HG02763 (cell line): ENCODE results near the gene MRPS23.

ENCODE experiments used
- ATAC-seq: cut with Tn5 transposase; IDR thresholded peaks from one replicate; pipeline ENCODE4 v1.9.1; 2021; ENCODE audit warnings: mild to moderate bottlenecking, moderate library complexity; ENCODE audit not compliant: unreplicated experiment

MRPS23 gene

DNA sequence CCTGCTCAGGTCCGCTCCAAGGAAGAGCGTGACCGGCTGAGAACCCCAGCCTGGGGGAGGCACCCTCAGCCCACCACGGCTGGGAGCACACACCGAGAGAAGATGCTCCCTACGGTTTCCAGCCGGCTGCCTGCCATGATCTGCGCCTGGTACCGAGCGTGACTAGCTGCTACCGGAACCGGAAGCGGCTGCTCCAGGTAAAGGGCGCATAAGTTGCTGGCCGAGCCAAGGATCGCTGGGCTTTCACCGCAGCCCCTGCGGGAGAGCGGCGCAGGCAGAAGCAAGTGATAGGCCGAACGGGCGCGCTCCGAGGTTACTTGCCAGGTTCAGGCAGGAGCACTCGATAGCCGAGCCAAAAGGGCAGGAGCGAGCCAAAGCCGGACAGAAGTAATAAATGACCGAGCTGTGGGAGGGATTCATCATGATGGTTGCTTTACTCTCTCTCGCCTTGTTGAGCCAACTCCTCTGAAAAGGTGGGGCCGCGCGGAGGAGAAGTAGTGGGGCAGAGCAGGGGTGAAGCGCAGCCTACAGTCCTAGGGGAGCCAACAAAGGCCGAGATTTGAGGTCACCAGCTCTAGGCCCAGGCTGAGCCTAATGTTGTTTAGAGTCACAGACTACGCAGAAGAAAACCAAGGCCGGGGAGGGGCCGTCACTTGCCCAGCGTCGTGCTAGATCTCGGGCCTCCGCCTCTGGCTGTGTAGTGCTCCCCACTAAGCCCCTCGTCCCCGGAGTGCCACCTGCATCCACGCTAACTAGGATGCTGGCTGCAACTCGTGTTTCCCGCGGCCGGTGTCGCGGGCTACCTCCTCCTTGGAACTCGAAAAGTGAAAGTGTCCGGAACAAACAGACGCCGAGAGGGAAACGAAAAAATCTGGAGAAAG, at the start of gene MRPS23:
TSS of gene MRPS23 (minus strand) at position 171 of the 881 bp plus-strand sequence. CDS start at position 137, 34 bp downstream.
- ATAC-seq: peak; percentile 93

DNA sequence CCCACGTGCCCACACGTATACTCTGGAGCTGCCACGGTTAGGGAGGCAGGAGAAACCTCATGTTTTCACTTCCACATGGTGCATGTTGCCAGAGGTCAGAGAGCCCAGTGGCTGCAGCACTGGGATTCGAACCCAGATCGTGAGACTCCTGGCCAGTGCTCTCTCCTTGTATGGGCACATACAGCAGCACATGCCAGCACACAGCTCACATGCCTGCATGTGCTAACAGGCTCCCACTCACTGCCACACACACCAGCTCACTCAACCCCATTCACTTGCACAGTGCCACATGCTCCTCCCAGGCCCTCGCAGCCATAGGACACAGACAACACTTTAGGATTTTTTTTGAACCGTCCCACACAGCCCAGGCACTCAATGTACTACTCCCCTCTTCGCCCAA, 49.5 kb upstream of the MRPS23 start:
- no peak for ATAC-seq

DNA sequence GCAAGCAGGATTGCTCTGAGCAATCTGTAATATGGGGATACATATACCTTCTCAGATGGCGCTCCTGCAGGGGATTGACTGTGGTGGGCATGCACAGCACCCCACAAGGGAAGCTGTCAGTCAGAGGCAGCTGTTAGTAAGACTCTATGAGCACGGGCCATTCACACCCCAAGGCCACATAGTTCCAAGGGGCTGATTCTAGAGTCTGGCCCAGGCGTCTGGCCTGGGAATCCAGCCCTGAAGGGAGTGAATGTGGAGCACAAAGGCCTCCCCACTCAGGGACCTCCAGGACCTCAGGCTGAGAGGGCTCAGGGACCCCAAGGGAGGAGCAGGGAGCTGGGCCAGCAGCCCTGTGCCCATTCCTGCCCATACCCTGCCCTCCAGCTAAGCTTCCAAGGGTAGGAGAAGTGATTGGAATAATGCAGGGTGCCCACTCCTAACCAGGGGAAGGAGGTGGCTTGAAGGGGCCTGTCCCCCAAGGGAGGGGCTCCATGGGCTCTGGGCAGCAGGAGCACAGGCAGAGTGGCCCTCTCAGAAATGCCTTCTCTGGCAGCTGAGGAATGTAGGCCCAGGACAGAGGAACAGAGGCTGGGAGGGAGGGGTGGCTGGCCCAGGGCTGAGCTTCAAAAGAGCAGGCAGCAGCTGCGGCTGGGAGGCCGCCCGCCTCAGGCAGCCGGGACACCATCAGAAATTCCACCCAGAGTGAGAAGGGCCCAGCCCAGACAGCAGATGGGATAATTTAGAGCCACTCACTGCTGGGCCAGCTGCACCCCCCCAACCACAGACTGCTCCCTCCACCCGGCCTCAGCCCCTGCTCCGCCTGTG, 48.9 kb upstream of the MRPS23 start:
- no peak for ATAC-seq

DNA sequence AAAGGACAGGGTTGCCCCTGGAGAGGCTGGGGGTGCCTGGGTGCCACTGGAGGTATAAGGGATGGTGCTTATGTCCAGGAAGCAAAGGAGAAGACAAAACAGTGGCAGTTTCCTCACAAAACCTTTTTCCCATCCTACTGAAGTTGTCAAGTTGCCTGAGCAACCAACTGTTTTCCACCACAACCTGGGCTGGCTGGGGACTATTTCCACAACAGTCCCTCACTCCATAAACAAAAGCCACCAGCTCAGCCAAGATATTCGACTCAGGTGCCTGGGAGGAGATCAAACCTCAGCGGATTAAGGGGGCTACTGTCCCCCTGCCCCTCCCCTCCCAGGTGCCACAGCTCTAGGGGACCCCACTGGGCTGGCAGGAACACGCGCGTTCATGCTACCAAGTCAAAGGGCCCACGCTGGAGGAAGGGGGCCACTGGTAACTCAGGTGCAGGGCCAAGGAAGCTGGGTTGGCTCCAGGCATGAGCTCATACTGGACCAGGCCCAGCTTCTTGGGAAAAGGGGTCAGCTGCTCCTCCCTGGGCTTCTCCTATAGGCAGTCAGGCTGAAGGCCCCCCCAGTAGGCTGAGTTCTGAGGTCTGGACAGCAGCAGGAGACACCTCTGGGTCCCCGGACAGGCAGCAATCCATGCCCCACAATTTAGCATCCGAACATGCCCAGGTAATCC, 45.7 kb upstream of the MRPS23 start:
- ATAC-seq: no peak

DNA sequence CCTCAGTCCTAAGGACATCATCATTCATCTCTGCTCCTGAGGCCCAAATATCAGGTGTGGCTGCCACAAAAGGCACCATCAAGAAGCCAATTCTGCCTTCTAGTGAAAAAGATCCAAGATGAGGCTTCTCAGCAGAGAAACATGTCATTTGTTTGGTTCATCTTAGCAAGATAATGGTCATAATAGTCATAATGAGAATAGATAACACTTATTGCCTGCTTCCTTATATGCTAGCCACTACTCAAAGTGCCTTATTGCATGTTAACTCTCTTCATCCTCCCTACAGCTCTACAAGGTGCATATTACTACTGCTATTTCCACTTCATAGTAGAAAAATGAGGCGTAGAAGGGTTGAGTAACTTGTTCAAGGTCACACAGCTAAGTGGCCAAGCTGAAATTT, 45.0 kb upstream of the MRPS23 start:
- ATAC-seq: no peak

DNA sequence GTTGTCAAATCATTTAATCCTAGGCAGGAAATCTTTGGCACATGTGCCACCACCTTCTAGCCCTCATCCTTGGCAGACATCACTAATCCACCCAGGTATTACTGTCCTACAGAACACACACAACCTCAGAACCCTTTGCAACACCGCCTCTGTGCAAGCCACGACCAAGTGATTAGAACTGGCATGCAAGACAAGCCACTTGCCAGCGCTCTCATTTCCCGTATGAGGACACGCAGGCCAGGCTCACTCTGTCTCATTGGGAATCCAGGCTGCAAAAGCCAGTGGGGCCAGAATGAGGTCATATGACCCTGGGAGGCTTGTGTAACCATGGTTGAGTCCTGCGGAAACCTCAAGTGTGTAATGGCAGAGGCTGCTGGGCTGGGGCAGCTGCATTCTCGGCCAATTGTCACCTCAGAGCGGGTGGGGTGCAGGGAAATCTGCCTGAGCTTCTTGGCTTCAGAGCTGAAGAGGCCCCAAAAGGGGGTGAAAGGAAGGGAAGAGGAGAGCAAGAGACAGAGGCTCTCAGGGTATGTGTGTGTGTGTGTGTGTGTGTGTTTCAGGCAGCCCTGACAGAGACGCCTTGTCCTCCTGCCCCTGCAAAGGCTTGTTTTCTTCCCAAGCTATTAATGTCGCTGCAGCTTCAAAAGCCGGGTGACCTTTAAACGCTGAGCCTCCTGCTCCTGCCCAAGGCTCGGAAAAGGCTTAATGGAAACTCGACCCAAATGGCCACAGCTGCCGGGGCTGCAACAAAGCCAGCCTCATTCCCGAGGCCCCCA, 43.2 kb upstream of the MRPS23 start:
- no peak for ATAC-seq

DNA sequence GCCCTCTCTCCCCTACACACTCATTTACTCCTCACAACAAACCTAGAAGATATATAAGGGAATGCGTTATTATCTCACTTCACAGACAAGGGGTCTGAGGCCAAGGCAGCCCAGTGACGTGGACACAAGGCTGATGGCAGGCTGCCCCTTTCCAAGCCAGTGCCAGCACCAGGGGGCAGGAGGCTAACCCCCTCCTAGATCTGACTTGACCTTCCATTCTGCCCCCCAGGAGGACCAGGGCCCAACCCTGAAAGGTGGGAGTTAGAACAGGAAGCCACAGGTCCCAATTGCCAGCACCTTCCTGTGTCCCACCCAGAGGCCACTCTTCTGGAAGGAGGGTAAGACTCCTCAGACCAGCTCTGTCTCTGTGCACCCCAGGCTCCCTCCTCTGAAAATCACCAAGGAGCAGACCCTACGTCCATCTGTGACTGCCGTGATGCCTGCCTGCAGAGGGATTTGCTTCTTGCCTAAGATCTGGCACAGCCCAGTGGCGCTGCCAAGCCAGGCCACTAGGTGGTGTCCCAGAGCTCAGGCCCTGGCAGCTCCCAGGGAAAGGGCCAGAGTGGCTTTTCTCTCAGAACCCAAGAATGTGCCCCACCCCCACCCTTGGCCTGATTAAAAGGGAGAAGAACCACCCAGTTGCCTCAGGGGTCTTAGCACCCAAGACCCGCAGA, 42.4 kb upstream of the MRPS23 start:
- no peak for ATAC-seq

DNA sequence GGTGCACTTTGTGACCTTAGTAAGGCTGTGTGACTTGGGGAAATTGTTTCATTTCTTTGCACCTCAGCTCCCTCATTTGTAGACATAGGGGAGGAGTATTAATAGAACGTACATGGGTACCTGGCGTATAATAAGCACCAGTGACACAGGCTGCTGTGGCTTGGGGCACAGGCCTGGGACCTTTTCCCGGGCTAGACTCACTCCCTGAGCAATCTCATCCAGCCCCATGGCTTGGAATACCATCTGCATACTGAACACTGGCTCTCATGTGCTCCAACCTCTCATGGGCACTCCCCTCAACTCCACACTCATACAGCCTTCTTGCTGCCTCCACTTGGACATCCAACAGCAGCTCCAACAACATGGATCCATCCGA, 41.0 kb upstream of the MRPS23 start:
- no peak for ATAC-seq

DNA sequence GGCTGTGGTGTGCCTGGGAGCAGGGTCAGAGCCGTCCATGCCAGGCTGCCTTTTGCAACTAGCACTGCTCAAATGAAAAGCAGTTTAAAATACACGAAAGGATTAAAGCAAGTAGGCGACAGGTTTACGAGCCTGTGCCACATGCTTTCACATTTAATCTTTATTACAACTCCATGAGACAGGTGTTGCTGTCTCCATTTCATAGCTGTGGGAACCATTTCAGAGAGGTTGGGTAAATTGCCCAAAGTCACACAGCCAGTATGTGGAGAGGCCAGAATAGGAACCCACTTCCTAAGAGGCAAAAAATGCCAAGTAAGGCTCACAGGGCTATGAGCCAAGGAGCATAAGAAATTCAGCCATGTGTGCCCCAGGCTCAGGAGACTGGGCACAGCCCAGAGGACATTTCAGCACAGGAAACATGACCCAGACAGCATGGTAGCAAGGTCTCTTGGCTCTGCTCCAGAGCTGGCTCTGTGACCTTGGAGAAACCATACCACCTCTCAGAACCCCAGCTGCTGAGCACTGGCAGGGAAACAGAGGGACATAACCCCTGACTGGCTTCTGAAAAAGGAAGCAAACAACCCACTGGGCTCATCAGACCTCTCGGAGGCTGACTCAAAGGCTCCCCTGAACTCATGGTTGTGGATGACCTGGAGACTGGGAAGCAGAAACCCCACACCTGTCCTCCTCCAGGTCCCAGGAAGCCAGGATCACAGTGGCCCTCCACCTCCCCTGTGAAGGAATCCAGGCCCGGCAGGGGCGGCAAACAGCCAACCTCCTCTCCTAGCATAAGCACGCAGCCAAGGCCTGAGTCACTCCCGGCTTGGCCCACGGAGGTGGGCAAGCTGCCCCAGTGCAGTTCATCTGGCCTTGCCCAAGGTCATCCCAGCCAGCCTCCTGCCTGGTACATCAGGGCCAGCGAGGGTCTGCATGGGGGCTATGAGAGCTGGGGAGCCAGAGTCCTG, 40.3 kb upstream of the MRPS23 start:
- no peak for ATAC-seq

DNA sequence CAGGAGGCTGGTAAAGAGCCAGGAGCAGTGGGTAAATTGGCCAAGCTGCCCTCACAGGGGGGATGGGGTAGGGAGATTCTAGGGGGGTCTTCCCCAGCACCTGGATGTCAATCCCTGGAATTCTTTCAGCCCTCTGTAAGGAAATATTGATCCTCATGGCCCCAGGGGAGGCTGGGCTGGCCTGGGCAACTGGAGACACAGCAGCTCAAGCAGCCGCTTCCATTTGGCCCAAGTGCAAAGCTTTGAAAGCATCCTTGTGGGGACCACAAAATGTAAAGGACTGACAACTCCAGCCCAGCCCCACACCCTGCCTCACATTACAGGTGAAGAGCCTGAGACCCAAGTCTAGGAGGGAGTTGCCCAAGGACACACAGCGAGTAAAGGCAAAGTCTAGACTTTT, 39.4 kb upstream of the MRPS23 start:
- ATAC-seq: no peak

DNA sequence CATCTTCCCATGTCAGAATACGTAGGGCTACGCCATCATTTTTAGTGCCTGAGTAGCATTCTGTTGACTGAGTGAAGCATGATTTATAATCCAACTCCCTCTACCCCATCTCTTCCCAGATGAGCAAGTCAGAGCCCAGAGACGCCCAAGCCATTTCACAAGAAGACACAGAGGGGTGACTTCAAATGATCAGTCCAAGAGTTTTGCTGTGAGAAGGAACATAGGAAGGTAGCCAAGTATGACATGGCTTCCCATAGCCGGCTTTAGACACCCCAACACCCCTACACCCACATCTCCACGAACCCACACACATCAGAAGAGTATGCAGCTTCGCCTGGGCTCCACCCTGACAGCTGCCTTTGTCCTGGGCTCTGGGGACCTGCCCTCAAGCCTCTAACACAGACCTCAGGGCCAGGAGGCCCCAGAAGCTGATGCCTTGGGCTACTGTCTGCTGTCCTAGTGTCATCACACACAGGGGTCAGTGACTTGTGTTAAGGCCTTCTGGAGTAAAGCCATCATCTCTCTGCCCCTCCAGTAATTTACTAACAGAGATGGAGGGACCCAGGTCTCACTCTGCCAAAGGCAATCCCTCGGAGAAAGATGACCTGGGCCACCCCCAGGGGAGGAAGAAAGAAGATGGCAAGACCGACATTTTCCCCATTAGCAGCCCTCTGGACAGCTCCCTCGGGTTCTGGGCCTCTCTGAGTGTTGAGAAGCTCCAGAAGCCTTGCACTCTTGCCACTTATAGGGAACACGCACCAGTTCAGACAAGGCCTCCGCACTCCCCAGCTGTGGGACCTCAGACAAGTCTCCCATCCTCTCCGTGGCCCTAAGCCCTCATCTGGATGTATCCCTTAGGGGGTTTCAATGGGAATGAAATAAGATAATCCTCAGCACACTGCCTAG, 38.7 kb upstream of the MRPS23 start:
- no peak for ATAC-seq

DNA sequence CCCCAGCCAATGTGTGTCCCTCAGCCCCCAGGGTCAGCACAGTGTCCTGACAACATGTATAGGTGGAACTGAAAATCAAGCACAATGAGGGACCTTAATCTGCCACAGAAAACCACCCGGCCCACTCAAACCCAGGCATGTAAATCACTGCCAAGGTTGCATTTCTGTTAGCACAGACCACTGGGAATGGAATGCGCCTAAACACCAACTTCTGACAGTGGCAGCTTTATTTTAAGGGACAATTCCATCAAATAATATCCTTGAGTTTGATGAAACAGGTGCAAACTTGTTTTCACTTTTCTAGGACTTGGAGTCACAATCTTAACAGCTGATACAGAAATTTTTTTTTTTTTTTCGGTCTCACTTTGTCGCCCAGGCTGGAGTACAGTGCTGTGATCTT, 37.3 kb upstream of the MRPS23 start:
- no peak for ATAC-seq

DNA sequence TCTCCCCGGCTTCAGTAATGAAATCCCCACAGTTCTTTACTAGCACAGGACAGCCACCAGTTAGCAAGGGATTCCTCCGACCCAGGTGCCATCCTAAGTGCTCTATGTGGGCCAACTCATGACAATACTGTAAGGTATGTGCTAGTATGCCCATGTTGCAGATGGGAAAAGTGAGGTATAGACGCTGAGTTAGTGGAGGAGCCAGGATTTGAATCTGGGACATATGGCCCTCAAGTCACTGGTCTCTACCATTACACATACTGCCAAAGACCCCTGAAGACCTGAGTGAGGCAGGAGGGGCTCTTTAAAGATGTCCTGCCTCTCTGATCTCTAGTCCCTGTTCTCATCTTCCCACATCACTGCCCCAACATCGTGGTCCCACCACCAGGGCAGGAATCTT, 36.2 kb upstream of the MRPS23 start:
- no peak for ATAC-seq

DNA sequence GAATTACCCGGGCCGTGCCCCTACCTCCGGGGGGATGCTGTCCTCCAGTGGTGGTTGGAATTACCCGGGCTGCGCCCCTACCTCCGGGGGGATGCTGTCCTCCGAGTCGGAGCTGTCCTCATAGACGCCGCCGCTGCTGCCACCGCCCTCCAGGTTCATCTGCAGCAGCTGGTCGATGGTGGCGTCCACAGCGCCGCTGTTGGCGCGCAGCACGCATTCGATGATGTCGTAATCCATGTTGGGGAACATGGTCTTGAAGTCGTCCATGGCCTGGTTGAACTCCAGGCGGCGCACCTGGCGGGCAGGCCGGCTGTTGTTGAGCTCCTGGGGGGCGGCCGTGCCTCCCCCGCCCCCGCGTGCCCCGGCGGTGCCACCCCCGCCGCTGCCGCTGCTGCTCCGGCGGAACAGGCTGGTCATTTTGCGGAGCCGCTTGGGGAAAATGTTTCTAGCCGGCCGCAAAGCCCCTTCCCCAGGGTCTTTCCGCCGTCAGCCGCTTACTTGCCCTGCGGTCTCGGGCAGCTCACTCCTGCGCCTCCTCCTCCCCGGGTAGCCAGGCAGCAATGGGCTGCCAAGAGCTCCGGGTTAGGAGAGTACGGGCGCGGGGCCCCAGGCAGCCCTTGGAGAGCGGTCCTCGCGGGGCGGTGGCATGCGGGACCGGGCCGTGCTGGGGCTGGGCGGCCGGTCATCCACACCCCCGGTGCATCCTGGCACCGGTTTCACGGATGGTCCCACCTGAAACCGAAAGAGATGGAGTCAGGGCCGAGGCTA, 35.5 kb upstream of the MRPS23 start:
- ATAC-seq: no peak

DNA sequence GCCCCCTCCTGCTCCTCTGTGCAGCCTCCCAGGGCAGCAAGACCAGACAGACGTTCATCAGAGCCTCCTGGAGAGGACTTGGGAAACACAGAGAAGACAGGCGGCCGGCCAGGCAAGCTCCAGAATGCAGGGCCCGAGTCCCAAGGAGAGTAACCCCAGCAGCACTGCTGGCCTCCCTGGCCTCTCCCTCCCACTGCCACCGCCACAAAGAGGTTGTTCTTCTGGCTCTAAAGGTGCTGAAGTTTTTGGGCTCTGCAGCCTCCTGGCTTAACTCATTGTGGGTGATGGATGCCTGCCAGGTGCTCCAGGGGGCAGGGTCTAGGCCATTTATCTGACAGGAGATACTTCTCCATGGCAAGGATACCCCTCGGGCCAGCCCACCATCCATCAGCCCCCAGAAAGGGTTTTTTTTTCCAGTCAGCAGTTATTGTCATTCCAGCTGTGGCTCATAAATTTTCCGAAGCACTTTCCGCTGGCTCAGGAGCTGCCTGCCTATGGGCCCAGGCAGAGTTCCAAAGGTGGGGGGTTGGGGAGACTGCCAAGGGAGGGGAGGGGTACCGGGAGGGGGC, 32.0 kb upstream of the MRPS23 start:
- ATAC-seq: no peak

DNA sequence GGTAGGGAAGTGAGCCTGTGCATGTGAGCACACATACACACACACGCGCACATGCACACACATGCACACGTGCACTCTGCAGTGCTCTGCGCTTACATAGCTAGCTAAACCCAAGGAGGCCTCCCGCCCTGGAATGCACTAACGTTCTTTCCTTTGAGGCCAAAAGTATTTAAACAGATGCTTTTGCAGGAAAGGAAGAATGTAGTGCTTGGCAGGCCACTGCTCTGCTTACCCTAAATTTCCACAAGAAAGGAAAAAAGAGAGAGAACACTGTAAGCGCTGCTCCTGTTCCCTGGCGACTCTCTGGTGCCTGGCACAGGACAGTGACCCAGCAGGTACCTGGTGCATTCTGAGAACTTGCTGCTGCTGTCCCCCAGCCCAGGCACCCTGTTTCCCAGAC, 31.3 kb upstream of the MRPS23 start:
- no peak for ATAC-seq

DNA sequence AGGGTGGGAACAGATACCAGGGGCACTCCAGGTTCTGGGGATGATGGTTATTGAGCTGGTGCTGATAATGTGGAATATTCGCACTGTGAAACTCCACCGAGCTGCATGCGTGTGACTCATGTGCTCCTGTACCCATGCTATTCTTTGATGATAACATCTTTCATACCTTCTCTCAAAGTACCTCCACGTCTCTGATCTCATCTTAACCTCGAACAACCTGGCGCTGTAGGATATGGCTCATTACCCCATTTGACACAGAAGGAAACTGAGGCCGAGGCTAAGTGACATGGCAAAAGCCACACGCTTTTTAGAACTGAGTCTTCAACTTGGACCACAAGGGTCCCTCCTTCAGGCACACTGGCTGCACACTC, 30.2 kb upstream of the MRPS23 start:
- no peak for ATAC-seq
